Testis (tissue), 2 donors: ENCODE results near the gene NAGS.

ENCODE experiments used
- POLR2A ChIP-seq: fragments of 450-650 bp; IDR thresholded peaks from one replicate; pipeline ENCODE4 v1.6.1; 2017; ENCODE audit warnings: antibody characterized with exemption, mild to moderate bottlenecking, moderate library complexity
- TF ChIP-seq, protein P1 (sequence below), 3 experiments: fragments of 450-650 bp in 2 of 3; fragments of 200-600 bp in 1 of 3; sonication (generic) in 1 of 3; IDR thresholded peaks; one replicate each; pipeline ENCODE4 v1.5.1; 2016 to 2019; ENCODE audit warnings: antibody characterized with exemption in 3 of 3, mild to moderate bottlenecking in 2 of 3, moderate library complexity in 1 of 3

- TF ChIP-seq, protein P1, sequence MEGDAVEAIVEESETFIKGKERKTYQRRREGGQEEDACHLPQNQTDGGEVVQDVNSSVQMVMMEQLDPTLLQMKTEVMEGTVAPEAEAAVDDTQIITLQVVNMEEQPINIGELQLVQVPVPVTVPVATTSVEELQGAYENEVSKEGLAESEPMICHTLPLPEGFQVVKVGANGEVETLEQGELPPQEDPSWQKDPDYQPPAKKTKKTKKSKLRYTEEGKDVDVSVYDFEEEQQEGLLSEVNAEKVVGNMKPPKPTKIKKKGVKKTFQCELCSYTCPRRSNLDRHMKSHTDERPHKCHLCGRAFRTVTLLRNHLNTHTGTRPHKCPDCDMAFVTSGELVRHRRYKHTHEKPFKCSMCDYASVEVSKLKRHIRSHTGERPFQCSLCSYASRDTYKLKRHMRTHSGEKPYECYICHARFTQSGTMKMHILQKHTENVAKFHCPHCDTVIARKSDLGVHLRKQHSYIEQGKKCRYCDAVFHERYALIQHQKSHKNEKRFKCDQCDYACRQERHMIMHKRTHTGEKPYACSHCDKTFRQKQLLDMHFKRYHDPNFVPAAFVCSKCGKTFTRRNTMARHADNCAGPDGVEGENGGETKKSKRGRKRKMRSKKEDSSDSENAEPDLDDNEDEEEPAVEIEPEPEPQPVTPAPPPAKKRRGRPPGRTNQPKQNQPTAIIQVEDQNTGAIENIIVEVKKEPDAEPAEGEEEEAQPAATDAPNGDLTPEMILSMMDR (IDR thresholded peaks at IDR 0.05): no peak
- TF ChIP-seq POLR2A: no peak
Observed at GRCh38 chr17:44049294-44050060, 45.1 kb downstream of the NAGS start.
